Gastroesophageal sphincter (tissue), 3 donors: ENCODE results near the gene SIRPA.

ENCODE experiments used
- POLR2A ChIP-seq, 2 donors: fragments of 450-650 bp; IDR thresholded peaks; one replicate each; pipeline ENCODE4 v1.6.1; 2017; ENCODE audit warnings: antibody characterized with exemption in 2 of 2, mild to moderate bottlenecking in 2 of 2, moderate library complexity in 1 of 2
- TF ChIP-seq, protein P1 (sequence below), 4 experiments: fragments of 200-600 bp in 2 of 4; fragments of 450-650 bp in 2 of 4; sonication (generic) in 1 of 4; IDR thresholded peaks; one replicate each; pipeline ENCODE4 v1.5.1; 2017 to 2019; ENCODE audit warnings: antibody characterized with exemption in 4 of 4, mild to moderate bottlenecking in 2 of 4, moderate library complexity in 2 of 4

DNA sequence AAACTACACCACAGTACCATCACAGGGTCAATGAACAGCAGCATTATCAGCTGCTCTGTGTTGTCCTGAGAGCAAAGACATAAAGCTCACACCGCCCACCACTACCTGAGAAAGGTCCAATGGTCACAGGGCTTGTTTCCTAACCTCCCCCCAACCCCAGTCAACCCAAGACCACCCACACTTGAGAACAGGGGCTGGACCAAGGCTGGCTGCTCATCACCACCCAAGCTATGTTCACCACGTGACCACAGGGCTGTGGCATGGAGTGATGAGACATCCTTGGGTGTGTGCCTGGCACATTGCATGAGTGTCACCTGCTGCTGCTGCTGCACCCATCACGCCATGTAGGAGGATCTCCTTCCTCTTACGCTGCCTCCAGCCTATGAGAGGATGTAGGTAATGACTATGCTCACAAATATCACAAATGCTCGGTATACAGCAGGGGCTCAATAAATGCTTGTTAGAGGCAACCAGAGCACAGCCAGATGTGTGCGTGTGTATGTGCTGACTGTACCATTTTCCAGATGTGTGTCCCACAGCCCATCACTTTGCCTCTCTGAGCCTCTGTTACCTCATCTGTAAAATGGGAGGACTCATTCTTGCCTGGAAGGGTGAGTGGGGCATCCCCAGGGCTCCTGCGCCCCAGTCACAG, 23.3 kb upstream of the SIRPA start:
- no peak for TF ChIP-seq POLR2A (IDR thresholded peaks at IDR 0.05)
- TF ChIP-seq, protein P1, sequence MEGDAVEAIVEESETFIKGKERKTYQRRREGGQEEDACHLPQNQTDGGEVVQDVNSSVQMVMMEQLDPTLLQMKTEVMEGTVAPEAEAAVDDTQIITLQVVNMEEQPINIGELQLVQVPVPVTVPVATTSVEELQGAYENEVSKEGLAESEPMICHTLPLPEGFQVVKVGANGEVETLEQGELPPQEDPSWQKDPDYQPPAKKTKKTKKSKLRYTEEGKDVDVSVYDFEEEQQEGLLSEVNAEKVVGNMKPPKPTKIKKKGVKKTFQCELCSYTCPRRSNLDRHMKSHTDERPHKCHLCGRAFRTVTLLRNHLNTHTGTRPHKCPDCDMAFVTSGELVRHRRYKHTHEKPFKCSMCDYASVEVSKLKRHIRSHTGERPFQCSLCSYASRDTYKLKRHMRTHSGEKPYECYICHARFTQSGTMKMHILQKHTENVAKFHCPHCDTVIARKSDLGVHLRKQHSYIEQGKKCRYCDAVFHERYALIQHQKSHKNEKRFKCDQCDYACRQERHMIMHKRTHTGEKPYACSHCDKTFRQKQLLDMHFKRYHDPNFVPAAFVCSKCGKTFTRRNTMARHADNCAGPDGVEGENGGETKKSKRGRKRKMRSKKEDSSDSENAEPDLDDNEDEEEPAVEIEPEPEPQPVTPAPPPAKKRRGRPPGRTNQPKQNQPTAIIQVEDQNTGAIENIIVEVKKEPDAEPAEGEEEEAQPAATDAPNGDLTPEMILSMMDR (IDR thresholded peaks at IDR 0.05) = no peak
